ENCODE measurements around the gene GRXCR2. TPM values are rescaled to one million over a fixed set of nuclear protein-coding genes. Genes with fewer than 3 reads are reported as not detected.

Gene GRXCR2
- not detected for total RNA-seq

GRCh38 chr5:145872914-145873313 is at the start of gene GRXCR2:
Gene GRXCR2, minus strand, starts transcription at chr5:145873014. Its CDS starts 46 bp downstream, at chr5:145872968.
- H3K4me3 Mint-ChIP-seq, result no peak within 1 kb of the TSS
- H3K9me3 Mint-ChIP-seq, result no peaks in the 10 kb centered on the region
- H3K4me1 Mint-ChIP-seq (ENCODE audit: low read depth), result no peaks in the 10 kb centered on the region
- ChIA-PET POLR2A (no interaction called here), CTCF (no interaction called here)
- no peak within 1 kb of the TSS for H3K27ac Mint-ChIP-seq
- intact Hi-C loops (cut with micrococcal nuclease), result no loop called here
- H3K36me3 Mint-ChIP-seq, result no peaks in the 10 kb centered on the region
- DNase-seq, result no peak
- H3K27me3 Mint-ChIP-seq, result peaks cover 12% of the 10 kb centered on the region

- no peak for DNase-seq
- ChIA-PET POLR2A (no interaction called here), CTCF (no interaction called here)
- no peak overlapping the region for H3K4me3 Mint-ChIP-seq
- H3K27ac Mint-ChIP-seq, result no peak overlapping the region
- intact Hi-C loops (cut with micrococcal nuclease), result no loop called here
- H3K27me3 Mint-ChIP-seq, result peaks cover 3% of the 10 kb centered on the region
- H3K4me1 Mint-ChIP-seq (ENCODE audit: low read depth), result no peaks in the 10 kb centered on the region
- H3K9me3 Mint-ChIP-seq, result no peaks in the 10 kb centered on the region
- no peaks in the 10 kb centered on the region for H3K36me3 Mint-ChIP-seq
Observed at GRCh38 chr5:145922059-145922458, 49.2 kb upstream of the GRXCR2 start.

DNA sequence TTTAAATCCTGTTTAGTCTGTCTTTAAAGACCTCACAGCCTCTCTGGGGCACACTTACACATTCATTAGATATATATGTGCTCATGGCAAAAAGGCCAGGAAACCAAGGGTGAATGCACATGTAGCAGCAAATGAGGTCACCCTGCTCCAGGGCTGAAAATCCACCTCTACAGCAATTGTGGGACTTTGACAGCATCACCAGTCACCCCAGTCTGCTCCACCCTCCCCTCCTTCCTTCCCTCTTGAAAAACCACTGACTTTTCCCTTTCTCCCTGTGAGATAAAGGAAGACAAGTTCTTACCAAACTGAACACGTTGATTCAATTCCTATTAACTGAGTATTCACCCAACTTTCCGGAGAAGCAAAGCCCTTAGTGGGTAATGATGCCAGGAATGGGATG is 48.4 kb upstream of the GRXCR2 start:
- H3K27ac Mint-ChIP-seq, result no peak overlapping the region
- H3K27me3 Mint-ChIP-seq, result peaks cover 3% of the 10 kb centered on the region
- no peak overlapping the region for H3K4me3 Mint-ChIP-seq
- ChIA-PET POLR2A (no interaction called here), CTCF (no interaction called here)
- no peaks in the 10 kb centered on the region for H3K36me3 Mint-ChIP-seq
- no peaks in the 10 kb centered on the region for H3K4me1 Mint-ChIP-seq (ENCODE audit: low read depth)
- DNase-seq, result no peak
- no peaks in the 10 kb centered on the region for H3K9me3 Mint-ChIP-seq
- intact Hi-C loops (cut with micrococcal nuclease), result loop anchor here (2.0 kb wide), 1 partner anchor 16 kb away; the partner anchor contains the start of gene SH3RF2

- Mint-ChIP-seq H3K4me1 (ENCODE audit: low read depth) (no peaks in the 10 kb centered on the region), H3K27me3 (peaks cover 3% of the 10 kb centered on the region), H3K9me3 (no peaks in the 10 kb centered on the region), H3K36me3 (no peaks in the 10 kb centered on the region), H3K27ac (no peak overlapping the region), H3K4me3 (no peak overlapping the region)
- intact Hi-C loops (cut with micrococcal nuclease), result loop anchor here (2.0 kb wide), 1 partner anchor 16 kb away; the partner anchor contains the start of gene SH3RF2
- DNase-seq, result no peak
- ChIA-PET CTCF (no interaction called here), POLR2A (no interaction called here)
Observed at GRCh38 chr5:145920542-145921210, 47.9 kb upstream of the GRXCR2 start.

- no peak for DNase-seq
- H3K4me3 Mint-ChIP-seq, result no peak overlapping the region
- H3K4me1 Mint-ChIP-seq (ENCODE audit: low read depth), result no peaks in the 10 kb centered on the region
- ChIA-PET POLR2A (no interaction called here), CTCF (no interaction called here)
- H3K36me3 Mint-ChIP-seq, result no peaks in the 10 kb centered on the region
- H3K27me3 Mint-ChIP-seq, result peaks cover 3% of the 10 kb centered on the region
- H3K27ac Mint-ChIP-seq, result no peak overlapping the region
- intact Hi-C loops (cut with micrococcal nuclease), result no loop called here
- no peaks in the 10 kb centered on the region for H3K9me3 Mint-ChIP-seq
Observed at GRCh38 chr5:145919413-145919812, 46.6 kb upstream of the GRXCR2 start.

DNA sequence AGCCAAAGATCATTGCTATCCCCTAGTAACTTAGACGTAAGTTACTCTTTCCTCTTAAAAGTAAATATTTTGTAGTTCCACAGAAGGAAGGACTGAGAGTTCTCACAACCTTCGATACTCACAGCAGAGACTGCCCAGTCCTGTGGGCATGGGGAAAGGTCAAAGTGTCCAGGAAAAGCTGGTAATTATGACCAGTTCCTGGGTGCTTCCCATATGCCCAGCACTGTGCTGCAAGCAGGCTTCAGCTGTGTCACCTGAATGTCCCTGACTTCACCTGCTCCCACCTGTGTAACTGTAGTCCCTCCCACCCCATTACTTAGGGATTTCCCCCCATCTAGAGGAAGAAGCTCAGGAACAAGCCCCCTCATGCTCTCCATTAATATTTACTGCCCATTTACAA is 45.6 kb upstream of the GRXCR2 start:
- no peaks in the 10 kb centered on the region for H3K36me3 Mint-ChIP-seq
- H3K4me3 Mint-ChIP-seq, result no peak overlapping the region
- no peaks in the 10 kb centered on the region for H3K9me3 Mint-ChIP-seq
- no peaks in the 10 kb centered on the region for H3K4me1 Mint-ChIP-seq (ENCODE audit: low read depth)
- ChIA-PET POLR2A (no interaction called here), CTCF (no interaction called here)
- no peak overlapping the region for H3K27ac Mint-ChIP-seq
- peaks cover 3% of the 10 kb centered on the region for H3K27me3 Mint-ChIP-seq
- no peak for DNase-seq
- intact Hi-C loops (cut with micrococcal nuclease), result no loop called here

GRCh38 chr5:145917288-145917687 is 44.5 kb upstream of the GRXCR2 start:
- peaks cover 2% of the 10 kb centered on the region for H3K27me3 Mint-ChIP-seq
- no peaks in the 10 kb centered on the region for H3K4me1 Mint-ChIP-seq (ENCODE audit: low read depth)
- no peak overlapping the region for H3K27ac Mint-ChIP-seq
- H3K4me3 Mint-ChIP-seq, result no peak overlapping the region
- ChIA-PET POLR2A (no interaction called here), CTCF (no interaction called here)
- H3K36me3 Mint-ChIP-seq, result no peaks in the 10 kb centered on the region
- no peak for DNase-seq
- H3K9me3 Mint-ChIP-seq, result no peaks in the 10 kb centered on the region
- intact Hi-C loops (cut with micrococcal nuclease), result no loop called here

GRCh38 chr5:145915970-145916638 is 43.3 kb upstream of the GRXCR2 start:
- ChIA-PET POLR2A (no interaction called here), CTCF (no interaction called here)
- H3K27ac Mint-ChIP-seq, result no peak overlapping the region
- no peaks in the 10 kb centered on the region for H3K36me3 Mint-ChIP-seq
- no peaks in the 10 kb centered on the region for H3K27me3 Mint-ChIP-seq
- intact Hi-C loops (cut with micrococcal nuclease), result no loop called here
- no peaks in the 10 kb centered on the region for H3K4me1 Mint-ChIP-seq (ENCODE audit: low read depth)
- no peak overlapping the region for H3K4me3 Mint-ChIP-seq
- H3K9me3 Mint-ChIP-seq, result no peaks in the 10 kb centered on the region
- no peak for DNase-seq

- POLR2A ChIA-PET, result no interaction called here
- no peak for DNase-seq
- no peaks in the 10 kb centered on the region for H3K4me1 Mint-ChIP-seq (ENCODE audit: low read depth)
- H3K27ac Mint-ChIP-seq, result no peak overlapping the region
- H3K27me3 Mint-ChIP-seq, result no peaks in the 10 kb centered on the region
- no peak overlapping the region for H3K4me3 Mint-ChIP-seq
- no peaks in the 10 kb centered on the region for H3K36me3 Mint-ChIP-seq
- intact Hi-C loops (cut with micrococcal nuclease), result no loop called here
- no peaks in the 10 kb centered on the region for H3K9me3 Mint-ChIP-seq
- CTCF ChIA-PET, result no interaction called here
Observed at GRCh38 chr5:145913701-145914100, 40.9 kb upstream of the GRXCR2 start.

DNA sequence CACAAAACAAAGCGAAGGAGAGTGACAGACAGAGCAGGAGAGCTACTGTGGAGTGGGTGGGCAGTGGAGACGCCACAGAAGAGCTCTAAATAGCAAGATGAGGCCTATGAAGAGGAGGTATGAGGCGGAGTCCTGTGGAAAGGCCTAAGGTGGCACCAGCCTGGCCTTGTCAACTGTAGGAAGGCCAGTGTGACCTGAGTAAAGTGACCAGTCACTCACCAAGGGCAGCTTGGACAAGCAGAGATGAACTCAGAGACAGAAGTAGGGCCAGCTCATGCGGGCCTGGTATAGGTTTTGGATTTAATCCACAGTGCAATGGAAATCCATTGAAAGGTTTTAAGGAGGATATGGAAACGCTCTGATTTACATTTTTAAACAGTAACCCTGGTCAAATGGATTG is 39.8 kb upstream of the GRXCR2 start:
- Mint-ChIP-seq H3K9me3 (no peaks in the 10 kb centered on the region), H3K27me3 (no peaks in the 10 kb centered on the region)

DNA sequence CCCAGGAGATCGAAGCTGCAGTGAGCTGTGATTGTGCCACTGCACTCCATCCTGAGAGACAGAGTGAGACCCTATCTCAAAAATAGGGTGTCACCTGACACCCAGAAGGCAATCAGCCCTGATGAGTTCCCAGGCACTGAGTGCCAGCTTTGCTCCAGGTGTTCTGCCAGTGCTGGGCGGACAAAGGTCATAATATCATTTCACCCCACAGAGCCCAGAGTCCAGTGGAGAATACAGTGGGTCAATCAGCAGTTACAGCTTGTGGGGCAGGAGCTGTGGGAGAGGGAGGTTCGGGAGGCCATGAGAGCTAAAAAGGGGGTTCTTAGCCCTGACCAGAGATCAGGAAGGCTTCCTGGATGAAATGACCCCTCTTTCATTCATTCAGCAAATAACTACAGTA is 39.2 kb upstream of the GRXCR2 start:
- Mint-ChIP-seq H3K4me3 (no peak overlapping the region), H3K27ac (no peak overlapping the region), H3K9me3 (no peaks in the 10 kb centered on the region), H3K4me1 (ENCODE audit: low read depth) (no peaks in the 10 kb centered on the region), H3K36me3 (no peaks in the 10 kb centered on the region), H3K27me3 (no peaks in the 10 kb centered on the region)
- DNase-seq, result no peak
- ChIA-PET POLR2A (no interaction called here), CTCF (no interaction called here)
- intact Hi-C loops (cut with micrococcal nuclease), result no loop called here

More for the DNA sequence above, 39.8 kb upstream of the GRXCR2 start:
- DNase-seq, result no peak
- intact Hi-C loops (cut with micrococcal nuclease), result no loop called here
- Mint-ChIP-seq H3K36me3 (no peaks in the 10 kb centered on the region), H3K4me3 (no peak overlapping the region), H3K4me1 (ENCODE audit: low read depth) (no peaks in the 10 kb centered on the region), H3K27ac (no peak overlapping the region)
- ChIA-PET CTCF (no interaction called here), POLR2A (no interaction called here)

DNA sequence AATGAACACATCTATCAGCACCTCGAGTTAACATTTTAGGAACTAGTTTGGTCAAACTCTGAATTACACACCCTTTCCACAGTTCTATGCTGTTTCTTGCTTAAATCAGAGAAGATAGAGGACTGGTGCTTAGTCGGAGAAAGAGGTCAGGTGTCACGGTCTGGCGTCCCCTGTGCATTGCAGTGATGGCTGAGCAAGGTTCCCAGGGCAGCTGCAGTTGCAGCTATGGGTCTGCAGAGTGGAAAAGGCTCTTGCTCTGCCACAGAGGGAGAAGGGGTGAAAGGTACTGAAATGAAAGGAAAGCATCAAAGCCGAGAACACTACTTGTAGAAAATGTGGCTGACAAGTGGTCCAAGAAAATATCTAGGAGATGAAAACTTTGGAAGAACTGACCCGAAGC is 38.4 kb upstream of the GRXCR2 start:
- H3K27me3 Mint-ChIP-seq, result peaks cover 5% of the 10 kb centered on the region
- intact Hi-C loops (cut with micrococcal nuclease), result no loop called here
- ChIA-PET CTCF (no interaction called here), POLR2A (no interaction called here)
- H3K4me1 Mint-ChIP-seq (ENCODE audit: low read depth), result no peaks in the 10 kb centered on the region
- no peak overlapping the region for H3K27ac Mint-ChIP-seq
- H3K36me3 Mint-ChIP-seq, result no peaks in the 10 kb centered on the region
- H3K9me3 Mint-ChIP-seq, result no peaks in the 10 kb centered on the region
- no peak overlapping the region for H3K4me3 Mint-ChIP-seq
- DNase-seq, result no peak

DNA sequence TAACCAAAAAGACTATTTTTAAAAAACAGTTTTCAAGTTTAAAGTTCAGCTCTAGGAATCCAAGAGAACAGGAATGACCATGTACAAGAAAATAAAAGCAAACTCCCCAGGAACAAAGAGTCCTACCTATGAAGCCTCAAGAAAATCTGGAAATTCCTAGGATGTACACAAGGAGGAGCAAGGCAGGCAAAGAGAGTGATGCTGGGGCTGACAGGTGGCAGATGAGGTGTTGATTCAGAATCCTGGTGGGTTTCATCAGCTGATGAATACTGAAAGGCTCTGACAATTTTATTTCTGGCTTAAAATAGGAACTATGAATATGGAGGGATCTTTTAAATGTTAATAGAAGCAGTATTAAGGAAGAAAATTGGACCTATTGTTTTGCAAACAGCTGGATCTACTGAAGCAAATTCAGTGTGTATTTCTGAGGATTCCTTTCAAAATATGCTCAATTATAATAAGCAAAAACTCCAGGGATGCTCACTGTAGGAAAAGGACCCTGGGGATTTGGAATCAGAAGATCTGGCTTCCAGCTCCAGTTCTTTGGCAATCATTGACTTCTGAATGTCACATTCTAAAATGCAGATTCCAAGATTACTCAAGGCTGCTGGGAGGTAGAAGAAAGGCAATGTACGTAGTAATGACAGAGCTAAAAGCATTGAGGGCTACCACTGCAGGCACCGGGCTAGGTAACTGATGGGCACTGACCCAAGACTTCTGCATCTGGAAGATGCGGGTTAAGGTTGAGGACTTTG is 35.6 kb upstream of the GRXCR2 start:
- Mint-ChIP-seq H3K27ac (no peak overlapping the region), H3K36me3 (no peaks in the 10 kb centered on the region), H3K9me3 (no peaks in the 10 kb centered on the region), H3K27me3 (peaks cover 5% of the 10 kb centered on the region), H3K4me3 (no peak overlapping the region), H3K4me1 (ENCODE audit: low read depth) (no peaks in the 10 kb centered on the region)
- ChIA-PET POLR2A (no interaction called here), CTCF (no interaction called here)
- no peak for DNase-seq
- intact Hi-C loops (cut with micrococcal nuclease), result no loop called here
